Activated naive CD4-positive, alpha-beta T cell (primary cell): ENCODE measurements around the gene MYO7B.

Source experiments
- DNase-seq, 4 experiments: peaks; one replicate each; lab custom pipeline; 2025; lab: John Stamatoyannopoulos, UW

The MYO7B gene

GRCh38 chr2:127663566-127664064 is 128.1 kb downstream of the MYO7B start:
- DNase-seq: no peak

GRCh38 chr2:127664065-127664894 is 128.8 kb downstream of the MYO7B start:
- no peak for DNase-seq

GRCh38 chr2:127664895-127665225 is 129.4 kb downstream of the MYO7B start:
- DNase-seq: no peak

GRCh38 chr2:127665267-127665893 is 129.9 kb downstream of the MYO7B start:
- no peak for DNase-seq

- no peak for DNase-seq
Observed at GRCh38 chr2:127669056-127669455, 133.6 kb downstream of the MYO7B start.

GRCh38 chr2:127670055-127670956 is 134.8 kb downstream of the MYO7B start:
- no peak for DNase-seq

GRCh38 chr2:127670957-127671290 is 135.4 kb downstream of the MYO7B start:
- DNase-seq: no peak

- DNase-seq: no peak
Observed at GRCh38 chr2:127671557-127672302, 136.2 kb downstream of the MYO7B start.

GRCh38 chr2:127672341-127673224 is 137.1 kb downstream of the MYO7B start:
- DNase-seq: no peak

- no peak for DNase-seq
Observed at GRCh38 chr2:127673291-127674069, 138.0 kb downstream of the MYO7B start.

GRCh38 chr2:127674241-127675209 is 139.0 kb downstream of the MYO7B start:
- peak in 1 of 4 experiments; percentile 21 for DNase-seq

GRCh38 chr2:127675331-127676261 is 140.1 kb downstream of the MYO7B start, which contains the start of gene LIMS2:
LIMS2 (minus strand) TSS chr2:127675530; CDS start chr2:127675024, 506 bp downstream.
- DNase-seq: no peak

- DNase-seq: no peak
Observed at GRCh38 chr2:127676906-127677305, 141.4 kb downstream of the MYO7B start.

GRCh38 chr2:127678531-127678930 is 143.0 kb downstream of the MYO7B start:
- no peak for DNase-seq

GRCh38 chr2:127678991-127679390 is 143.5 kb downstream of the MYO7B start:
- DNase-seq: no peak

GRCh38 chr2:127679680-127680361 is 144.3 kb downstream of the MYO7B start:
- DNase-seq: no peak
